SK-N-SH treated with all-trans-retinoic acid at 6 μM for 48 hours (cell line): ENCODE results near the gene SCO1.

ENCODE experiments used
- BACH2 ChIP-seq: fragments of 250-450 bp; sonication (Bioruptor Pico); IDR thresholded peaks from 2 replicates; pipeline ENCODE4 v1.9.0; 2021; ENCODE audit warnings: mild to moderate bottlenecking, borderline replicate concordance
- CSRNP3 ChIP-seq: fragments of 250-450 bp; sonication (Bioruptor Pico); IDR thresholded peaks from 2 replicates; pipeline ENCODE4 v1.5.1; 2021; ENCODE audit warnings: mild to moderate bottlenecking, moderate library complexity
- PATZ1 ChIP-seq: fragments of 250-450 bp; sonication (Bioruptor Pico); IDR thresholded peaks from 2 replicates; pipeline ENCODE4 v1.8.0; 2020; ENCODE audit warnings: mild to moderate bottlenecking, moderate library complexity, borderline replicate concordance
- TCF4 ChIP-seq: fragments of 250-450 bp; sonication (Bioruptor Pico); IDR thresholded peaks from 2 replicates; pipeline ENCODE4 v1.8.0; 2021; ENCODE audit warnings: mild to moderate bottlenecking, moderate library complexity, borderline replicate concordance
- ZC3H10 ChIP-seq: fragments of 250-450 bp; sonication (Bioruptor Pico); IDR thresholded peaks from 2 replicates; pipeline ENCODE4 v1.5.1; 2021; ENCODE audit warnings: mild to moderate bottlenecking, moderate library complexity
- ZFP3 ChIP-seq: fragments of 250-450 bp; sonication (Bioruptor Pico); IDR thresholded peaks from 2 replicates; pipeline ENCODE4 v1.5.0; 2020; ENCODE audit warnings: mild to moderate bottlenecking, moderate library complexity
- ZFP30 ChIP-seq: fragments of 450-650 bp; formaldehyde crosslinking; IDR thresholded peaks from 2 replicates; pipeline ENCODE4 v1.5.0; 2022; ENCODE audit warnings: mild to moderate bottlenecking, moderate library complexity
- TF ChIP-seq, protein P1 (sequence below): fragments of 250-450 bp; sonication (Bioruptor Pico); IDR thresholded peaks from 2 replicates; pipeline ENCODE4 v1.5.0; 2020; ENCODE audit warnings: mild to moderate bottlenecking, moderate library complexity

GRCh38 chr17:10698096-10698818 is 924 bp upstream of the SCO1 start:
- TF ChIP-seq ZFP3 (CRISPR knock-in tag) (no peak), CSRNP3 (CRISPR knock-in tag) (no peak), ZFP30 (CRISPR knock-in tag) (no peak), BACH2 (CRISPR knock-in tag) (no peak), PATZ1 (CRISPR knock-in tag) (no peak), TCF4 (CRISPR knock-in tag) (no peak), ZC3H10 (no peak)
- TF ChIP-seq, protein P1, sequence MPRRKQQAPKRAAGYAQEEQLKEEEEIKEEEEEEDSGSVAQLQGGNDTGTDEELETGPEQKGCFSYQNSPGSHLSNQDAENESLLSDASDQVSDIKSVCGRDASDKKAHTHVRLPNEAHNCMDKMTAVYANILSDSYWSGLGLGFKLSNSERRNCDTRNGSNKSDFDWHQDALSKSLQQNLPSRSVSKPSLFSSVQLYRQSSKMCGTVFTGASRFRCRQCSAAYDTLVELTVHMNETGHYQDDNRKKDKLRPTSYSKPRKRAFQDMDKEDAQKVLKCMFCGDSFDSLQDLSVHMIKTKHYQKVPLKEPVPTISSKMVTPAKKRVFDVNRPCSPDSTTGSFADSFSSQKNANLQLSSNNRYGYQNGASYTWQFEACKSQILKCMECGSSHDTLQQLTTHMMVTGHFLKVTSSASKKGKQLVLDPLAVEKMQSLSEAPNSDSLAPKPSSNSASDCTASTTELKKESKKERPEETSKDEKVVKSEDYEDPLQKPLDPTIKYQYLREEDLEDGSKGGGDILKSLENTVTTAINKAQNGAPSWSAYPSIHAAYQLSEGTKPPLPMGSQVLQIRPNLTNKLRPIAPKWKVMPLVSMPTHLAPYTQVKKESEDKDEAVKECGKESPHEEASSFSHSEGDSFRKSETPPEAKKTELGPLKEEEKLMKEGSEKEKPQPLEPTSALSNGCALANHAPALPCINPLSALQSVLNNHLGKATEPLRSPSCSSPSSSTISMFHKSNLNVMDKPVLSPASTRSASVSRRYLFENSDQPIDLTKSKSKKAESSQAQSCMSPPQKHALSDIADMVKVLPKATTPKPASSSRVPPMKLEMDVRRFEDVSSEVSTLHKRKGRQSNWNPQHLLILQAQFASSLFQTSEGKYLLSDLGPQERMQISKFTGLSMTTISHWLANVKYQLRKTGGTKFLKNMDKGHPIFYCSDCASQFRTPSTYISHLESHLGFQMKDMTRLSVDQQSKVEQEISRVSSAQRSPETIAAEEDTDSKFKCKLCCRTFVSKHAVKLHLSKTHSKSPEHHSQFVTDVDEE (CRISPR knock-in tag): no peak
